HepG2 (cell line): ENCODE measurements around the gene DPT.

ENCODE experiments used
- HDAC2 ChIP-seq: sonication (generic); formaldehyde crosslinking; IDR thresholded peaks from 2 replicates; pipeline ENCODE4 v1.4.0; 2020; ENCODE audit warnings: missing genetic modification reagents
- TMF1 ChIP-seq: sonication (generic); formaldehyde crosslinking; IDR thresholded peaks from 2 replicates; pipeline ENCODE4 v1.8.1; 2022; ENCODE audit warnings: low read depth, missing genetic modification reagents

- TF ChIP-seq TMF1 (CRISPR knock-in tag) (no peak), HDAC2 (no peak)
Observed at GRCh38 chr1:168697356-168698126, 31.5 kb downstream of the DPT start.
